Liver (tissue), 9 donors: Measurements from ENCODE around the gene SLC24A3. TPM values are rescaled to one million over a fixed set of nuclear protein-coding genes. Genes with fewer than 3 reads are reported as not detected.

Experiments used
- DNase-seq: peaks from one replicate; pipeline ENCODE4 v3.0.0-alpha.2; 2017; ENCODE audit warnings: low spot score
- H3K27ac ChIP-seq, 2 donors: one replicate each; pipeline ENCODE4 v1.7.0; 2013; ENCODE audit warnings: inconsistent platforms in 2 of 2, low read length in 2 of 2, control low read depth in 1 of 2, low read depth in 1 of 2, mild to moderate bottlenecking in 1 of 2
- H3K27me3 ChIP-seq, 4 donors: one replicate each; pipeline versions ENCODE4 v1.6.1 to v1.7.0; 2013; ENCODE audit warnings: low read length in 3 of 4, inconsistent platforms in 1 of 4, mild to moderate bottlenecking in 1 of 4, moderate library complexity in 1 of 4; ENCODE audit not compliant: control insufficient read depth in 4 of 4, insufficient read depth in 4 of 4
- H3K36me3 ChIP-seq, 4 donors: one replicate each; pipeline versions ENCODE4 v1.6.1 to v1.7.0; 2013; ENCODE audit warnings: low read length in 3 of 4, mild to moderate bottlenecking in 3 of 4, low read depth in 1 of 4, moderate library complexity in 1 of 4; ENCODE audit not compliant: control insufficient read depth in 4 of 4, insufficient read depth in 3 of 4
- H3K4me1 ChIP-seq, 4 donors: one replicate each; pipeline versions ENCODE4 v1.6.1 to v1.7.0; 2013; ENCODE audit warnings: low read length in 3 of 4, mild to moderate bottlenecking in 3 of 4, moderate library complexity in 1 of 4; ENCODE audit not compliant: control insufficient read depth in 4 of 4, insufficient read depth in 4 of 4
- H3K4me3 ChIP-seq, 3 donors: one replicate each; pipeline versions ENCODE4 v1.6.1 to v1.7.0; 2013; ENCODE audit warnings: low read length in 3 of 3, control low read depth in 1 of 3, low read depth in 1 of 3, mild to moderate bottlenecking in 1 of 3
- H3K9ac ChIP-seq, 2 donors: one replicate each; pipeline ENCODE4 v1.7.0; 2013; ENCODE audit warnings: low read length in 2 of 2, mild to moderate bottlenecking in 2 of 2, moderate library complexity in 2 of 2, control low read depth in 1 of 2, low read depth in 1 of 2
- H3K9me3 ChIP-seq, 4 donors: one replicate each; pipeline versions ENCODE4 v1.6.1 to v1.7.0; 2013; ENCODE audit warnings: low read length in 3 of 4; ENCODE audit not compliant: control insufficient read depth in 4 of 4
- ATF3 ChIP-seq: IDR thresholded peaks from 2 replicates; pipeline ENCODE4 v1.6.1; 2016; ENCODE audit warnings: antibody characterized with exemption
- CTCF ChIP-seq: fragments of 150-350 bp; IDR thresholded peaks from 2 replicates; pipeline ENCODE4 v1.5.1; 2017; ENCODE audit warnings: improper control_type of control experiment, low read depth, low read length; ENCODE audit not compliant: missing input control
- FOXA1 ChIP-seq: IDR thresholded peaks from 2 replicates; pipeline ENCODE4 v1.6.1; 2016; ENCODE audit warnings: antibody characterized with exemption
- FOXA2 ChIP-seq: IDR thresholded peaks from 2 replicates; pipeline ENCODE4 v1.6.1; 2016; ENCODE audit warnings: antibody characterized with exemption
- RXRA ChIP-seq, 2 donors: IDR thresholded peaks; 2 replicates each; pipeline ENCODE4 v1.6.1; 2017 to 2018; ENCODE audit warnings: antibody characterized with exemption in 2 of 2, mild to moderate bottlenecking in 1 of 2
- SP1 ChIP-seq: IDR thresholded peaks from 2 replicates; pipeline ENCODE4 v1.6.1; 2018; ENCODE audit warnings: antibody characterized with exemption, mild to moderate bottlenecking
- TAF1 ChIP-seq: conservative IDR thresholded peaks from 2 replicates; pipeline ENCODE4 v1.6.1; 2016; ENCODE audit warnings: antibody characterized with exemption, mild to moderate bottlenecking
- YY1 ChIP-seq: IDR thresholded peaks from 2 replicates; pipeline ENCODE4 v1.6.1; 2016; ENCODE audit warnings: antibody characterized with exemption, mild to moderate bottlenecking
- ZBTB33 ChIP-seq: IDR thresholded peaks from 2 replicates; pipeline ENCODE4 v1.6.1; 2016; ENCODE audit warnings: antibody characterized with exemption
- WGBS: extraction: QIAGEN DNeasy Blood & Tissue Kit; methylation state at CpG from one replicate; pipeline ENCODE4 v1.1.7; 2013; 5-methylcytosine and 5-hydroxymethylcytosine counted together
- polyA plus RNA-seq, 2 donors: library from polyadenylated mRNA; stranded (reverse) in 1 of 2; unstranded in 1 of 2; fragments of 200-250 nt in 1 of 2; fragments of >200 nt in 1 of 2; fragmentation: Nextera tagmentation in 1 of 2; extraction: Ambion mirVana in 1 of 2; gene quantifications; one replicate each; pipeline versions ENCODE4 v1.2.1 to v1.2.3, GENCODE V29; 2013 to 2015
- total RNA-seq, 2 donors: library from RNA; depleted of rRNA; stranded (reverse); fragments of >200 nt; gene quantifications; one replicate each; pipeline ENCODE4 v1.2.3, GENCODE V29; 2014
- donor health status: healthy.
- donor health status: healthy.
- donor health status: healthy.
- donor health status: healthy.
- donor health status: healthy.

The SLC24A3 gene
- total and polyA plus RNA-seq, 4 donors: 0.28 to 1.8 (median 0.46) TPM

- Histone ChIP-seq H3K27me3 (no peaks in the 10 kb centered on the region), H3K27ac (no peak overlapping the region), H3K36me3 (no peaks in the 10 kb centered on the region), H3K9ac (no peak overlapping the region), H3K4me1 (no peaks in the 10 kb centered on the region), H3K9me3 (no peaks in the 10 kb centered on the region), H3K4me3 (no peak overlapping the region)
- no peak for TF ChIP-seq FOXA2
- TF ChIP-seq ATF3: no peak
- DNase-seq: no peak
- WGBS: 82% methylated on average over 4 of the region's 4 CpGs
Measured at GRCh38 chr20:19723051-19723450, 510.6 kb downstream of the SLC24A3 start.

GRCh38 chr20:19723813-19724430, 511.5 kb downstream of the SLC24A3 start:
- H3K4me1 ChIP-seq: no peaks in the 10 kb centered on the region
- DNase-seq: no peak
- WGBS: 88% methylated on average over 11 of the region's 11 CpGs

GRCh38 chr20:19725373-19725772, 512.9 kb downstream of the SLC24A3 start:
- Histone ChIP-seq H3K9me3 (no peaks in the 10 kb centered on the region), H3K4me3 (no peak overlapping the region), H3K27me3 (no peaks in the 10 kb centered on the region), H3K4me1 (no peaks in the 10 kb centered on the region), H3K27ac (no peak overlapping the region), H3K36me3 (no peaks in the 10 kb centered on the region), H3K9ac (no peak overlapping the region)
- WGBS: 94% methylated on average over 4 of the region's 4 CpGs
- TF ChIP-seq ATF3 (no peak), SP1 (no peak), FOXA1 (no peak), RXRA (IDR thresholded peaks at IDR 0.05) (no peak), TAF1 (no peak), FOXA2 (no peak)
- no peak for DNase-seq

More at GRCh38 chr20:19723813-19724430, 511.5 kb downstream of the SLC24A3 start:
- Histone ChIP-seq H3K9me3 (no peaks in the 10 kb centered on the region), H3K27ac (no peak overlapping the region), H3K27me3 (no peaks in the 10 kb centered on the region), H3K4me3 (no peak overlapping the region), H3K9ac (no peak overlapping the region), H3K36me3 (no peaks in the 10 kb centered on the region)
- TF ChIP-seq YY1: no peak
- TF ChIP-seq ZBTB33: no peak
- TF ChIP-seq CTCF: no peak
